GM10248 (cell line): ENCODE results near the gene CHPF.

Source experiments
- CTCF ChIA-PET: fragments of 300-600 bp; sonication (Branson Sonifier 250); formaldehyde crosslinking; extraction: SDS; loops from one replicate; lab custom pipeline; 2021; ENCODE audit warnings: antibody characterized with exemption; lab: Yijun Ruan, JAX
- POLR2A ChIA-PET: fragments of 350-650 bp; sonication (Branson Sonifier 250); formaldehyde crosslinking; extraction: SDS; loops from one replicate; lab custom pipeline; 2020; ENCODE audit warnings: antibody characterized with exemption; lab: Yijun Ruan, JAX
- DNase-seq: peaks from one replicate; pipeline ENCODE4 v3.0.0; 2012; ENCODE audit errors: extremely low spot score
- TF ChIP-seq, protein P1 (sequence below): IDR thresholded peaks from 2 replicates; pipeline ENCODE4 v1.5.1; 2012; ENCODE audit warnings: mild to moderate bottlenecking, low read depth; ENCODE audit errors: extremely low read depth, missing control alignments, control extremely low read depth

The CHPF gene

GRCh38 chr2:219576505-219577388 is 33.1 kb upstream of the CHPF start:
- ChIA-PET CTCF (interaction anchor here (5.6 kb wide), 1 partner anchor 16 kb away, joined by 38 read pairs; no protein-coding TSS in a partner anchor), POLR2A (no interaction called here)
- no peak for DNase-seq
- TF ChIP-seq, protein P1, sequence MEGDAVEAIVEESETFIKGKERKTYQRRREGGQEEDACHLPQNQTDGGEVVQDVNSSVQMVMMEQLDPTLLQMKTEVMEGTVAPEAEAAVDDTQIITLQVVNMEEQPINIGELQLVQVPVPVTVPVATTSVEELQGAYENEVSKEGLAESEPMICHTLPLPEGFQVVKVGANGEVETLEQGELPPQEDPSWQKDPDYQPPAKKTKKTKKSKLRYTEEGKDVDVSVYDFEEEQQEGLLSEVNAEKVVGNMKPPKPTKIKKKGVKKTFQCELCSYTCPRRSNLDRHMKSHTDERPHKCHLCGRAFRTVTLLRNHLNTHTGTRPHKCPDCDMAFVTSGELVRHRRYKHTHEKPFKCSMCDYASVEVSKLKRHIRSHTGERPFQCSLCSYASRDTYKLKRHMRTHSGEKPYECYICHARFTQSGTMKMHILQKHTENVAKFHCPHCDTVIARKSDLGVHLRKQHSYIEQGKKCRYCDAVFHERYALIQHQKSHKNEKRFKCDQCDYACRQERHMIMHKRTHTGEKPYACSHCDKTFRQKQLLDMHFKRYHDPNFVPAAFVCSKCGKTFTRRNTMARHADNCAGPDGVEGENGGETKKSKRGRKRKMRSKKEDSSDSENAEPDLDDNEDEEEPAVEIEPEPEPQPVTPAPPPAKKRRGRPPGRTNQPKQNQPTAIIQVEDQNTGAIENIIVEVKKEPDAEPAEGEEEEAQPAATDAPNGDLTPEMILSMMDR, result no peak

DNA sequence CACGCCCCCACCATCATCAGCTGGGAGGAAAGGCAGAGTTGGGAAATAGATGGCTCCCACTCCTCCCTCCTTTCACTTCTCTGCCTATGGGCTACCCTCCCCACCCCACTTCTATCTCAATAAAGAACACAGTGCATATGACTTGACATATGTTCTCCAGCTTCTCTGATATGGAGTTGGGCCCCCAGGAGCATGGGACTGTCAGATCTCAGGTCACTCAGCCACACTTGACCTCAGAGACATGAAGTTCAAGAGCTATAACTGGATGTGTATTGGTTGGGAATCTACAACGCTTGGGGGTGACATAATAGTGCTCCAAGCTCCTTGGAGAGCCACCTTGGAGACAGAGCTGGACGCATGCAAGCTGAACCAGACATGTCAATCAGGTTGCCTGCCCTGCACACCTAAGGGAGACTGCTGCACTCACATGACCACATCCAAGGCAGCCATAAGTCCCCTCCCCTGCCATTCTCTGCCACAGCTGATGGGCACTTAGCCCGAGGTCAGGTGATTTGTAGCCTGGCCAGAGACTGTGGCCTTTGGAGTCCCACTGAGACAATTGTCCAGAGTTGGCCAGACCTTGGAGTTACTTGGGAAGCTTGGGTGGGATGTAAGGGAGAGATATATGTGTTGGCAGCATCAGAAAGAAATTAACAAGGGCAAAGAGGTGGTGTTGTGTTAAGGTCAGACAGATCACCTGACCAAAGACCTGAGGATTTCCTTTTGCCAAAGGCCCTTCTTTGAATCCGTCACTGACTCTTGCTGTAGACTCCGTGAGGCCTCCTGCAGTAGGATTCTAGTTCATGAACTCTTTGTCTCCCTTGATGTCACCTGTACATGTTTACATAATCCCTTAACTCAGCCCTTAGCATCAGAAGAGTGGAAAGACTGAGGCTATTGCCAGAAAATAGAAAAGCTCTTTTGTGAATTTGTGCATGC is 32.2 kb upstream of the CHPF start:
- TF ChIP-seq, protein P1, result no peak
- DNase-seq, result no peak
- ChIA-PET CTCF (interaction anchor here (5.6 kb wide), 1 partner anchor 15 kb away, joined by 38 read pairs; no protein-coding TSS in a partner anchor), POLR2A (no interaction called here)

DNA sequence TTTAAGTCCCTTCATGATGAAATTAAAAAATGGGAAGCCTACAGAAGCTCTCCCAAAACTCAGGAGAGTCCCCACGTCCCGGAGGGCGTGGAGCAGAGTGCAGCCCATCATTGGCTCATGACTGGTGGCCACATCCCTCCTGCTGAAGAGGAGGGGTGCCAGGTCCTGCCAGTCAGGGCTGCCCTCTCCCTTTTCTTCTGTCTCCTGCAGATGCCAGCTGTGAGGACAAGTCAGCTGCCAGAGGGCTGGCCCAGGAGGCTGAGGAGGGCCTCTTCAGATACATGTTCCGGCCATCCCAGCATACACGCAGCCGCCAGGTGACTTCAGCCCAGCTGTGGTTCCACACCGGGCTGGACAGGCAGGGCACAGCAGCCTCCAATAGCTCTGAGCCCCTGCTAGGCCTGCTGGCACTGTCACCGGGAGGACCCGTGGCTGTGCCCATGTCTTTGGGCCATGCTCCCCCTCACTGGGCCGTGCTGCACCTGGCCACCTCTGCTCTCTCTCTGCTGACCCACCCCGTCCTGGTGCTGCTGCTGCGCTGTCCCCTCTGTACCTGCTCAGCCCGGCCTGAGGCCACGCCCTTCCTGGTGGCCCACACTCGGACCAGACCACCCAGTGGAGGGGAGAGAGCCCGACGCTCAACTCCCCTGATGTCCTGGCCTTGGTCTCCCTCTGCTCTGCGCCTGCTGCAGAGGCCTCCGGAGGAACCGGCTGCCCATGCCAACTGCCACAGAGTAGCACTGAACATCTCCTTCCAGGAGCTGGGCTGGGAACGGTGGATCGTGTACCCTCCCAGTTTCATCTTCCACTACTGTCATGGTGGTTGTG is 31.1 kb upstream of the CHPF start:
- CTCF ChIA-PET, result interaction anchor here (5.6 kb wide), 1 partner anchor 14 kb away, joined by 38 read pairs; no protein-coding TSS in a partner anchor
- DNase-seq, result no peak
- TF ChIP-seq, protein P1, result no peak
- POLR2A ChIA-PET, result no interaction called here

- ChIA-PET CTCF (interaction anchor here (5.6 kb wide), 1 partner anchor 12 kb away, joined by 38 read pairs; no protein-coding TSS in a partner anchor), POLR2A (no interaction called here)
- DNase-seq, result no peak
- TF ChIP-seq, protein P1, result no peak
Measured at GRCh38 chr2:219573166-219573565, 29.6 kb upstream of the CHPF start.

GRCh38 chr2:219572237-219573001 is 28.8 kb upstream of the CHPF start, which contains the start of gene INHA:
INHA (plus strand) TSS chr2:219572310; CDS start chr2:219572375, 65 bp downstream.
- TF ChIP-seq, protein P1, result no peak
- ChIA-PET CTCF (interaction anchor here (3.1 kb wide), 1 partner anchor 12 kb away, joined by 18 read pairs; no protein-coding TSS in a partner anchor), POLR2A (no interaction called here)
- no peak for DNase-seq
